ENCODE data around the gene SUN3. TPM values are rescaled to one million over a fixed set of nuclear protein-coding genes. Genes with fewer than 3 reads are reported as not detected.
"Not testable (repeated sequence)": the region's sequence is repeated elsewhere in the genome, so short reads cannot be mapped to it uniquely, and the experiment has no call there.

SUN3 gene
- total RNA-seq, 1 experiment from 2014 or later, result not detected

DNA sequence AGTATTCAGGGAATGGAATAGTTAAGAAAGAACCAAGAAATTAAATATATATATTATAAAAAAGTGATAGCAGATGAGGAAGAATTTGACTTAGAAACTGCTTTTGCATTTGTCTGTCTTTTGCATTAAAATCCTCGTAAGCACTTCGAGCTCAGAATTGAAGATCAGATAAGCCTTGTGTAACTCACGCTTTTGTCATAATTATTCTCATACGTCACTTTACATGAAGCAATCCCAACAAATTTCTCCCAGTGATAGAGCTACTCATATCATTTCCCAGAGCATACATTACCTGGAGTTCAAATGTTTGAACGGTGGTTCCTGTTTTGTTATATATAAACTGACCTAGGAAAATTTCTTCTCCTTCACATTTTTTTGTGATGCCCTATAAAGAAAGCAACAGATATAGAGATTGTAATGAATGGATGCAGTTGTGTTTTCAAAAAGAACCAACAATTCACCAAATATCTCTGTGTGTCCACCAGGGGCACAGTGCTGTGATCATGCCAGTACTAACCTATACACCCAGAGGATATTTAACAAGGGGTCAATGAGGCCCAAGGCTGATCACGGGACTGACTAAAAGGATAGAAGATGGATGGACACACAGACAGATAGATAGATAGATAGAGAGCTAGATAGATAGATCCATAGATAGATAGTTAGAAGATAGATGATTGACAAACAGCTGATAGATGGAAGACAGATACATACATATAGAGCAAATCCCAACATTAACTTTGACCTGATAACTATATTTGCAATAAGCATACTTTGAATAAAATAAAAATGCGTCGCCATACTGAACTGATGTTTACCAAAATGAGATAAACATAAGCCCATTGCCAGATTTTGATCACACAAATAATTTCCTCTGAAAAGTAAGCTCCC lies 40.2 kb downstream of the SUN3 start:
- no TSS peak for BruUV-seq (replicated peaks)
- no peak overlapping the region for H2AFZ ChIP-seq (ENCODE audit: low read length)
- H4K20me1 ChIP-seq (ENCODE audit: low read length), result no peaks in the 10 kb centered on the region
- H3K4me1 ChIP-seq (ENCODE audit: insufficient read depth, low read length), result no peaks in the 10 kb centered on the region
- no peaks in the 10 kb centered on the region for H3K9me2 ChIP-seq (replicated peaks; ENCODE audit: low read length)
- H3K9me3 ChIP-seq (ENCODE audit: low read length), result no peaks in the 10 kb centered on the region
- intact Hi-C loops (cut with micrococcal nuclease), result no loop called here
- TF ChIP-seq EZH2 (IDR thresholded peaks at IDR 0.05; ENCODE audit: low read length, unreplicated experiment) (no peak), EZH2phosphoT487 (IDR thresholded peaks at IDR 0.05; ENCODE audit: borderline replicate concordance, low read length) (no peak)
- TF ChIP-seq, protein P1, sequence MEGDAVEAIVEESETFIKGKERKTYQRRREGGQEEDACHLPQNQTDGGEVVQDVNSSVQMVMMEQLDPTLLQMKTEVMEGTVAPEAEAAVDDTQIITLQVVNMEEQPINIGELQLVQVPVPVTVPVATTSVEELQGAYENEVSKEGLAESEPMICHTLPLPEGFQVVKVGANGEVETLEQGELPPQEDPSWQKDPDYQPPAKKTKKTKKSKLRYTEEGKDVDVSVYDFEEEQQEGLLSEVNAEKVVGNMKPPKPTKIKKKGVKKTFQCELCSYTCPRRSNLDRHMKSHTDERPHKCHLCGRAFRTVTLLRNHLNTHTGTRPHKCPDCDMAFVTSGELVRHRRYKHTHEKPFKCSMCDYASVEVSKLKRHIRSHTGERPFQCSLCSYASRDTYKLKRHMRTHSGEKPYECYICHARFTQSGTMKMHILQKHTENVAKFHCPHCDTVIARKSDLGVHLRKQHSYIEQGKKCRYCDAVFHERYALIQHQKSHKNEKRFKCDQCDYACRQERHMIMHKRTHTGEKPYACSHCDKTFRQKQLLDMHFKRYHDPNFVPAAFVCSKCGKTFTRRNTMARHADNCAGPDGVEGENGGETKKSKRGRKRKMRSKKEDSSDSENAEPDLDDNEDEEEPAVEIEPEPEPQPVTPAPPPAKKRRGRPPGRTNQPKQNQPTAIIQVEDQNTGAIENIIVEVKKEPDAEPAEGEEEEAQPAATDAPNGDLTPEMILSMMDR (conservative IDR thresholded peaks at IDR 0.05; ENCODE audit: low read depth, low read length), result peak; percentile 68
- ChIA-PET CTCF (no interaction called here), POLR2A (ENCODE audit: unreplicated experiment) (no interaction called here)
- H3K9ac ChIP-seq (ENCODE audit: low read length), result no peak overlapping the region
- no peak overlapping the region for H3K4me3 ChIP-seq (ENCODE audit: low read length)
- no peaks in the 10 kb centered on the region for H3K79me2 ChIP-seq (ENCODE audit: low read length)
- H3F3A ChIP-seq (ENCODE audit: low read length, unreplicated experiment), result no peaks in the 10 kb centered on the region
- no peaks in the 10 kb centered on the region for H3K27me3 ChIP-seq (ENCODE audit: low read length)
- DNase-seq (peak; percentile 14), ATAC-seq (peak; percentile 80)
- H3K27ac ChIP-seq (ENCODE audit: low read length), result no peak overlapping the region
- H3K4me2 ChIP-seq (ENCODE audit: low read length), result no peak overlapping the region
- no peaks in the 10 kb centered on the region for H3K36me3 ChIP-seq (ENCODE audit: low read depth, low read length)

DNA sequence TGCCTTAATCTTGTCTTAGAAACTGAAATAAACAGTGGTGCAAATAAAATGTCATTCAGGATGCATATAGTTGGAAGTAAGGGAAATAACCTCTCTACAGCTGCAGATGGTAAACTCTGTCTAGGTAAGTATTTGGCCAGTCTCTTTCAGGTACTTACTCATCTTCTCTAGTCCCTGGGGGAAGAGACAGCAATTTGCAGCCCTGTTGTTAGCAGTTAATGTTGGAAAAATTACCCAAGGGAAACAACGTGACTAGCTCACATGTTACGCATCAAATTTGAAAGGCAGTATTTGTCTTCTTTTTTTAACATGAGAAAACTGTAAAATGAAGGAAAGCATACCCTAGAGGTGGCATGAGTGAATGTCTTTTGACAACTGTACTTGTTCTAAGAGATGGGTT lies 46.3 kb downstream of the SUN3 start:
- Histone ChIP-seq H2AFZ (ENCODE audit: low read length) (no peak overlapping the region), H3K9me3 (ENCODE audit: low read length) (no peaks in the 10 kb centered on the region), H3K27me3 (ENCODE audit: low read length) (no peaks in the 10 kb centered on the region), H3F3A (ENCODE audit: low read length, unreplicated experiment) (no peaks in the 10 kb centered on the region), H3K9me2 (replicated peaks; ENCODE audit: low read length) (no peaks in the 10 kb centered on the region), H3K36me3 (ENCODE audit: low read depth, low read length) (peaks cover 6% of the 10 kb centered on the region; the same call in 1 of the 2 replicates), H3K4me1 (ENCODE audit: insufficient read depth, low read length) (peaks cover 10% of the 10 kb centered on the region), H3K4me2 (ENCODE audit: low read length) (no peak overlapping the region), H3K79me2 (ENCODE audit: low read length) (peaks cover 13% of the 10 kb centered on the region), H3K9ac (ENCODE audit: low read length) (no peak overlapping the region), H3K4me3 (ENCODE audit: low read length) (no peak overlapping the region), H4K20me1 (ENCODE audit: low read length) (no peaks in the 10 kb centered on the region), H3K27ac (ENCODE audit: low read length) (no peak overlapping the region)
- DNase-seq (no peak), ATAC-seq (no peak)
- intact Hi-C loops (cut with micrococcal nuclease), result no loop called here
- no peak for TF ChIP-seq EZH2phosphoT487 (IDR thresholded peaks at IDR 0.05; ENCODE audit: borderline replicate concordance, low read length)
- TF ChIP-seq, protein P1 (conservative IDR thresholded peaks at IDR 0.05; ENCODE audit: low read depth, low read length), result no peak
- TF ChIP-seq EZH2 (IDR thresholded peaks at IDR 0.05; ENCODE audit: low read length, unreplicated experiment), result no peak
- ChIA-PET POLR2A (ENCODE audit: unreplicated experiment) (interaction anchor here (0.5 to 0.6 kb wide), 2 partner anchors 45 to 103 kb away, joined by 3 read pairs; no protein-coding TSS in a partner anchor), CTCF (interaction anchor here (1.0 kb wide), 1 partner anchor 14 kb away, joined by 3 read pairs; no protein-coding TSS in a partner anchor)
- no TSS peak for BruUV-seq (replicated peaks)

DNA sequence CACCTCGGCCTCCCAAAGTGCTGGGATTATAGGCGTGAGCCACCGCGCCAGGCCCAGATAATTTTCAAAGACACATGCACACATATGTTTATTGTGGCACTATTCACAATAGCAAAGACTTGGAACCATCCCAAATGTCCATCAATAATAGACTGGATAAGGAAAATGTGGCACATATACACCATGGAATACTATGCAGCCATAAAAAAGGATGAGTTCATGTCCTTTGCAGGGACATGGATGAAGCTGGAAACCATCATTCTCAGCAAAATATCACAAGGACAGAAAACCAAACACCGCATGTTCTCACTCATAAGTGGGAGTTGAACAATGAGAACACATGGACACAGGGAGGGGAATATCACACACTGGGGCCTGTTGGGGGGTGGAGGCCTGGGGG lies 48.3 kb downstream of the SUN3 start:
- H3K4me1 ChIP-seq (ENCODE audit: insufficient read depth, low read length); CTCF ChIA-PET; H3K4me3 ChIP-seq (ENCODE audit: low read length); H3K27me3 ChIP-seq (ENCODE audit: low read length); ATAC-seq; H3F3A ChIP-seq (ENCODE audit: low read length, unreplicated experiment); H3K4me2 ChIP-seq (ENCODE audit: low read length); BruUV-seq (replicated peaks); intact Hi-C loops (cut with micrococcal nuclease); H3K9me3 ChIP-seq (ENCODE audit: low read length); H3K9me2 ChIP-seq (replicated peaks; ENCODE audit: low read length); H3K9ac ChIP-seq (ENCODE audit: low read length); H2AFZ ChIP-seq (ENCODE audit: low read length); DNase-seq; H3K27ac ChIP-seq (ENCODE audit: low read length); POLR2A ChIA-PET (ENCODE audit: unreplicated experiment); H4K20me1 ChIP-seq (ENCODE audit: low read length): not testable (repeated sequence)
- peaks cover 20% of the 10 kb centered on the region; the same call in 1 of the 2 replicates for H3K36me3 ChIP-seq (ENCODE audit: low read depth, low read length)
- peaks cover 20% of the 10 kb centered on the region for H3K79me2 ChIP-seq (ENCODE audit: low read length)
